Mesendoderm (in vitro differentiated cells): ENCODE measurements around the gene HMGA1.
A peak's percentile ranks its signal among the peaks of the same experiment; 100 is the strongest.

Source experiments
- DNase-seq: peaks from one replicate; pipeline ENCODE4 v3.0.0; 2013
- H2AK5ac ChIP-seq: 2 replicates; pipeline ENCODE4 v1.6.1; 2013; ENCODE audit warnings: low read length, inconsistent platforms
- H2BK120ac ChIP-seq: 2 replicates; pipeline ENCODE4 v1.6.1; 2013; ENCODE audit warnings: low read depth, mild to moderate bottlenecking, low read length, moderate library complexity, mixed read lengths
- H2BK15ac ChIP-seq: replicated peaks from 2 replicates; pipeline ENCODE4 v1.6.1; 2013; ENCODE audit warnings: low read depth, mild to moderate bottlenecking, moderate library complexity
- H2BK5ac ChIP-seq: 2 replicates; pipeline ENCODE4 v1.6.1; 2013; ENCODE audit warnings: low read length, inconsistent platforms
- H3K18ac ChIP-seq: 2 replicates; pipeline ENCODE4 v1.6.1; 2013; ENCODE audit warnings: mild to moderate bottlenecking, low read length, mixed read lengths
- H3K23ac ChIP-seq: one replicate; pipeline ENCODE4 v1.6.1; 2013; ENCODE audit warnings: low read length
- H3K27ac ChIP-seq: 2 replicates; pipeline ENCODE4 v1.5.1; 2013; ENCODE audit warnings: low read depth, mild to moderate bottlenecking, inconsistent platforms, low read length, moderate library complexity
- H3K27me3 ChIP-seq: 2 replicates; pipeline ENCODE4 v1.6.1; 2013; ENCODE audit warnings: low read length, control low read depth, mild to moderate bottlenecking, inconsistent platforms; ENCODE audit not compliant: insufficient read depth, poor library complexity
- H3K36me3 ChIP-seq: 2 replicates; pipeline ENCODE4 v1.6.1; 2013; ENCODE audit warnings: low read length, inconsistent platforms; ENCODE audit not compliant: control insufficient read depth, insufficient read depth
- H3K4ac ChIP-seq: one replicate; pipeline ENCODE4 v1.6.1; 2013; ENCODE audit warnings: low read depth, mild to moderate bottlenecking, low read length, moderate library complexity
- H3K4me1 ChIP-seq: 2 replicates; pipeline ENCODE4 v1.6.1; 2013; ENCODE audit warnings: low read depth, low read length, inconsistent platforms; ENCODE audit not compliant: control insufficient read depth
- H3K4me2 ChIP-seq: 2 replicates; pipeline ENCODE4 v1.6.1; 2013; ENCODE audit warnings: low read length
- H3K4me3 ChIP-seq: 2 replicates; pipeline ENCODE4 v1.5.1; 2013; ENCODE audit warnings: mild to moderate bottlenecking, low read length
- H3K56ac ChIP-seq: one replicate; pipeline ENCODE4 v1.6.1; 2013; ENCODE audit warnings: low read length
- H3K79me1 ChIP-seq: 2 replicates; pipeline ENCODE4 v1.6.1; 2013; ENCODE audit warnings: low read length, inconsistent platforms
- H3K79me2 ChIP-seq: 2 replicates; pipeline ENCODE4 v1.6.1; 2013; ENCODE audit warnings: mild to moderate bottlenecking, low read length; ENCODE audit not compliant: control insufficient read depth, insufficient read depth
- H3K9ac ChIP-seq: 2 replicates; pipeline ENCODE4 v1.6.1; 2013; ENCODE audit warnings: low read length, inconsistent platforms
- H4K5ac ChIP-seq: one replicate; pipeline ENCODE4 v1.6.1; 2013; ENCODE audit warnings: low read length
- H4K8ac ChIP-seq: one replicate; pipeline ENCODE4 v1.6.1; 2013; ENCODE audit warnings: low read depth, mild to moderate bottlenecking, control low read depth, low read length, moderate library complexity
- WGBS: extraction: QIAGEN DNeasy Blood & Tissue Kit; methylation state at CpG from one replicate; pipeline ENCODE4 v1.1.7; 2013; ENCODE audit warnings: low lambda C conversion rate, missing lambda C conversion rate; ENCODE audit not compliant: insufficient coverage; ENCODE audit errors: extremely low coverage; 5-methylcytosine and 5-hydroxymethylcytosine counted together

The HMGA1 gene

GRCh38 chr6:34240329-34241248 lies 3.9 kb downstream of the HMGA1 start:
- peaks cover 19% of the 10 kb centered on the region for H3K79me1 ChIP-seq

DNA sequence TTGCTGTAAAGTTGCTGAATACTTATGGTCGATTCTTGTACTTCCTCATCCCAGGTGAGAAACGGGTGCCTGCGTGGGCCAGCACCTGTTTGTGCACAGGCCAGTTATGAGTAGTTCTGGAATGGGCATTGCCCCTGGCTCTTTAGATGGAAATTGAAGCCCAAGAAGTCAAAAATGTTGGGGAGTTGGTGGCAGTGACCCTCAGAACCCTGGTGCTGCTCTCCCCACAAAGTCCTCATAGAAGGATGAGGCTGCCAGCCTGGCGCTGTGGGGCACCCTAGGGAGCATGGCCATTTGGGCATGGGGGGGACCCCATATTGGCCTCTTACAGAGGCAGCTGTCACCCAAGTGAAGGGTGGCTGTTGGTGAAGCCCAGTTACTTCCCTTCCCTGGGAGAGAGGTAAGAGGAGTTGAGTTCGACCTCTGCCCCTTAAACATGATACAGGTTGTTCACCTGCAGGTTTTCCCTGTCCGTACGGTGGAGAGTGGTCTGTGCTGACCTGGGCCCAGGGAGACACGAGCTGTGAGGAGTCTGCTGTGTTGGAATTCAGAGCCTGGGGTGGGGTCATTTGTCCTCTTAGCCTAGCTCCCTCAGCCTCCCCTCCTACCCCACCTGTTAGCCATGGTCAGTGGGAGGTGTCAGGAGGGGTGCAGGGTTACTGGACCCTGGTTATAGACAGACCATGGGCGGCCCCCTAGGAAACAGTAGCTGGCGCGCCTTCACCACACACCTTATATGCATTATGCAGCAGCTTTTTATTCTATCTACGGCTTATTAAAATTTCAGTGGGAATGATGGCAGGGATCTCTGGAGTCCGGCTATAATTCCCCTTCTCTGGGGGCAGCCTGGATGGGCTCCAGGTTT lies 4.9 kb downstream of the HMGA1 start:
- WGBS: no CpG with 5 or more reads among the region's 13 CpGs
- no peak overlapping the region for H2AK5ac ChIP-seq
- no peak overlapping the region for H3K9ac ChIP-seq
- DNase-seq: no peak
- H3K56ac ChIP-seq: no peak overlapping the region
- peaks cover 54% of the 10 kb centered on the region for H3K79me2 ChIP-seq
- no peak overlapping the region for H3K23ac ChIP-seq
- H3K27ac ChIP-seq: no peak overlapping the region
- H3K4me1 ChIP-seq: peaks cover 8% of the 10 kb centered on the region
- no peak overlapping the region for H3K4me3 ChIP-seq
- H3K27me3 ChIP-seq: no peaks in the 10 kb centered on the region
- H3K4me2 ChIP-seq: no peak overlapping the region
- no peak overlapping the region for H3K4ac ChIP-seq
- H2BK120ac ChIP-seq: no peak overlapping the region
- H3K36me3 ChIP-seq: peaks cover 30% of the 10 kb centered on the region
- H2BK15ac ChIP-seq: no peak overlapping the region
- no peak overlapping the region for H2BK5ac ChIP-seq
- peaks cover 19% of the 10 kb centered on the region for H3K79me1 ChIP-seq
- H4K8ac ChIP-seq: no peak overlapping the region
- no peak overlapping the region for H3K18ac ChIP-seq
- H4K5ac ChIP-seq: no peak overlapping the region

More at GRCh38 chr6:34240329-34241248, 3.9 kb downstream of the HMGA1 start:
- WGBS: no CpG with 5 or more reads among the region's 22 CpGs
- Histone ChIP-seq H4K8ac (no peak overlapping the region), H3K27me3 (no peaks in the 10 kb centered on the region), H2BK5ac (no peak overlapping the region), H3K56ac (peak overlapping the region; percentile 44), H2BK120ac (no peak overlapping the region), H3K9ac (peak overlapping the region; percentile 89), H3K4me2 (peak overlapping the region; percentile 50), H2BK15ac (no peak overlapping the region), H3K23ac (peak overlapping the region; percentile 48), H3K36me3 (peaks cover 30% of the 10 kb centered on the region), H3K18ac (no peak overlapping the region), H3K27ac (no peak overlapping the region), H2AK5ac (no peak overlapping the region), H3K4ac (no peak overlapping the region), H3K4me1 (peaks cover 8% of the 10 kb centered on the region), H3K4me3 (no peak overlapping the region), H4K5ac (no peak overlapping the region), H3K79me2 (peaks cover 54% of the 10 kb centered on the region)
- DNase-seq: no peak

- H3K36me3 ChIP-seq: peaks cover 30% of the 10 kb centered on the region
- H3K56ac ChIP-seq: no peak overlapping the region
- H3K27me3 ChIP-seq: no peaks in the 10 kb centered on the region
- peaks cover 19% of the 10 kb centered on the region for H3K79me1 ChIP-seq
- H4K8ac ChIP-seq: no peak overlapping the region
- no peak overlapping the region for H3K4me3 ChIP-seq
- no peak overlapping the region for H3K4me2 ChIP-seq
- H3K79me2 ChIP-seq: peaks cover 49% of the 10 kb centered on the region
- no peak overlapping the region for H2AK5ac ChIP-seq
- no peak overlapping the region for H2BK120ac ChIP-seq
- H3K18ac ChIP-seq: no peak overlapping the region
- H2BK15ac ChIP-seq: no peak overlapping the region
- no peak overlapping the region for H3K4ac ChIP-seq
- H3K9ac ChIP-seq: no peak overlapping the region
- WGBS: no CpG with 5 or more reads among the region's 7 CpGs
- no peak for DNase-seq
- H2BK5ac ChIP-seq: no peak overlapping the region
- H3K4me1 ChIP-seq: peaks cover 8% of the 10 kb centered on the region
- H3K27ac ChIP-seq: no peak overlapping the region
- H4K5ac ChIP-seq: no peak overlapping the region
- no peak overlapping the region for H3K23ac ChIP-seq
Observed at GRCh38 chr6:34242252-34243130, 5.8 kb downstream of the HMGA1 start.

DNA sequence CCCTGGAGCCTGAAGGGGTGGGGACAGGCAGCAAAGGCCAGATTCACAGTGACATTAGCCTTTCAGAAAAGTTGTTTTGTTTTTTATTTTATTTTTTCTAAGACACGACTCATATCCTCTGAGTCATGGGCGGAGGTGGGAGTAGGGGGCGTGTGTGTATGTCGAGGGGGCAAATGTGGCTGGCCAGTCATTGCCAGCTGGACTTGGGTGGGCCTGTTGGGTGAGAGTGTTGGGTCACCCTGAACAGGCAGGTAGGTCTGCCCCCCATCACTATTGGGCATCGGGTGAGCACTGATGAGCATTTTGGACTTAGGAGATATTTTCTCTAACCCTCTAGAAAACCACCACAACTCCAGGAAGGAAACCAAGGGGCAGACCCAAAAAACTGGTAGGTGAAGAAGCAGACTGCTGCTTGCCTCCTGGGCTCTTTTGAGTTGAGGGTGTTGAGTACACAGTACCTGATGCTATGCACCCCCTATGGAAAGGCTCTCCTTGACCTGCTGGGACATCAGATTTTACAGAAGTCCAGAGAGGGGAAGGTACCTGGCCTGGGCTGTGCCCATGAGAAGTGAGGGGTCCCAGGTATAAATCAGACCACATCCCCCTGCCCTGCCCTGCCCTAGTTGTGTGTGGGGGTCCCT lies 6.6 kb downstream of the HMGA1 start:
- no peak overlapping the region for H3K27ac ChIP-seq
- no CpG with 5 or more reads among the region's 5 CpGs for WGBS

More for the DNA sequence above, 6.6 kb downstream of the HMGA1 start:
- no peak overlapping the region for H3K4me2 ChIP-seq
- H3K9ac ChIP-seq: no peak overlapping the region
- no peak overlapping the region for H2BK15ac ChIP-seq
- no peak overlapping the region for H2BK120ac ChIP-seq
- DNase-seq: no peak
- peaks cover 9% of the 10 kb centered on the region for H3K4me1 ChIP-seq
- no peaks in the 10 kb centered on the region for H3K27me3 ChIP-seq
- no peak overlapping the region for H2AK5ac ChIP-seq
- peaks cover 42% of the 10 kb centered on the region for H3K79me2 ChIP-seq
- no peak overlapping the region for H4K5ac ChIP-seq
- no peak overlapping the region for H3K56ac ChIP-seq
- no peak overlapping the region for H4K8ac ChIP-seq
- H3K4ac ChIP-seq: no peak overlapping the region
- no peak overlapping the region for H3K23ac ChIP-seq
- H3K79me1 ChIP-seq: peaks cover 19% of the 10 kb centered on the region
- H3K18ac ChIP-seq: no peak overlapping the region
- H3K4me3 ChIP-seq: no peak overlapping the region
- no peak overlapping the region for H2BK5ac ChIP-seq
- H3K36me3 ChIP-seq: peaks cover 30% of the 10 kb centered on the region
